ENCODE measurements around the gene GLIS1.

GRCh38 chr1:53672785-53673184 lies 66.2 kb downstream of the GLIS1 start:
- TF ChIP-seq EZH2 (IDR thresholded peaks at IDR 0.05; ENCODE audit: insufficient read depth, poor library complexity, severe bottlenecking) (no peak), EZH2phosphoT487 (IDR thresholded peaks at IDR 0.05; ENCODE audit: insufficient read depth, low read depth) (no peak)

Measured in GM23248 (cell line).